ENCODE measurements around the gene FNDC4. TPM values are rescaled to one million over a fixed set of nuclear protein-coding genes. Genes with fewer than 3 reads are reported as not detected.
A peak's percentile ranks its signal among the peaks of the same experiment; 100 is the strongest.

FNDC4 gene
- total and polyA plus RNA-seq, 4 donors, result 11.4 to 165 (median 41.8) TPM

- TF ChIP-seq, protein P1, sequence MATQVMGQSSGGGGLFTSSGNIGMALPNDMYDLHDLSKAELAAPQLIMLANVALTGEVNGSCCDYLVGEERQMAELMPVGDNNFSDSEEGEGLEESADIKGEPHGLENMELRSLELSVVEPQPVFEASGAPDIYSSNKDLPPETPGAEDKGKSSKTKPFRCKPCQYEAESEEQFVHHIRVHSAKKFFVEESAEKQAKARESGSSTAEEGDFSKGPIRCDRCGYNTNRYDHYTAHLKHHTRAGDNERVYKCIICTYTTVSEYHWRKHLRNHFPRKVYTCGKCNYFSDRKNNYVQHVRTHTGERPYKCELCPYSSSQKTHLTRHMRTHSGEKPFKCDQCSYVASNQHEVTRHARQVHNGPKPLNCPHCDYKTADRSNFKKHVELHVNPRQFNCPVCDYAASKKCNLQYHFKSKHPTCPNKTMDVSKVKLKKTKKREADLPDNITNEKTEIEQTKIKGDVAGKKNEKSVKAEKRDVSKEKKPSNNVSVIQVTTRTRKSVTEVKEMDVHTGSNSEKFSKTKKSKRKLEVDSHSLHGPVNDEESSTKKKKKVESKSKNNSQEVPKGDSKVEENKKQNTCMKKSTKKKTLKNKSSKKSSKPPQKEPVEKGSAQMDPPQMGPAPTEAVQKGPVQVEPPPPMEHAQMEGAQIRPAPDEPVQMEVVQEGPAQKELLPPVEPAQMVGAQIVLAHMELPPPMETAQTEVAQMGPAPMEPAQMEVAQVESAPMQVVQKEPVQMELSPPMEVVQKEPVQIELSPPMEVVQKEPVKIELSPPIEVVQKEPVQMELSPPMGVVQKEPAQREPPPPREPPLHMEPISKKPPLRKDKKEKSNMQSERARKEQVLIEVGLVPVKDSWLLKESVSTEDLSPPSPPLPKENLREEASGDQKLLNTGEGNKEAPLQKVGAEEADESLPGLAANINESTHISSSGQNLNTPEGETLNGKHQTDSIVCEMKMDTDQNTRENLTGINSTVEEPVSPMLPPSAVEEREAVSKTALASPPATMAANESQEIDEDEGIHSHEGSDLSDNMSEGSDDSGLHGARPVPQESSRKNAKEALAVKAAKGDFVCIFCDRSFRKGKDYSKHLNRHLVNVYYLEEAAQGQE (IDR thresholded peaks at IDR 0.05), result no peak
- TF ChIP-seq TAF1 (conservative IDR thresholded peaks at IDR 0.05) (peak; percentile 66), NR2F2 (IDR thresholded peaks at IDR 0.05) (peak; percentile 75), RXRA (IDR thresholded peaks at IDR 0.05) (peak; percentile 85 to 86), FOXA1 (IDR thresholded peaks at IDR 0.05) (peak; percentile 26), GABPA (IDR thresholded peaks at IDR 0.05 in 1 of 2, conservative IDR thresholded peaks at IDR 0.05 in 1 of 2) (no peak), FOXA2 (IDR thresholded peaks at IDR 0.05) (peak; percentile 26)
- TF ChIP-seq, protein P2, sequence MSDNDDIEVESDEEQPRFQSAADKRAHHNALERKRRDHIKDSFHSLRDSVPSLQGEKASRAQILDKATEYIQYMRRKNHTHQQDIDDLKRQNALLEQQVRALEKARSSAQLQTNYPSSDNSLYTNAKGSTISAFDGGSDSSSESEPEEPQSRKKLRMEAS (IDR thresholded peaks at IDR 0.05), result no peak
These were observed 1.6 kb upstream of the FNDC4 start, which contains the start of gene GCKR (continued) for GRCh38 chr2:27496357-27497287.

DNA sequence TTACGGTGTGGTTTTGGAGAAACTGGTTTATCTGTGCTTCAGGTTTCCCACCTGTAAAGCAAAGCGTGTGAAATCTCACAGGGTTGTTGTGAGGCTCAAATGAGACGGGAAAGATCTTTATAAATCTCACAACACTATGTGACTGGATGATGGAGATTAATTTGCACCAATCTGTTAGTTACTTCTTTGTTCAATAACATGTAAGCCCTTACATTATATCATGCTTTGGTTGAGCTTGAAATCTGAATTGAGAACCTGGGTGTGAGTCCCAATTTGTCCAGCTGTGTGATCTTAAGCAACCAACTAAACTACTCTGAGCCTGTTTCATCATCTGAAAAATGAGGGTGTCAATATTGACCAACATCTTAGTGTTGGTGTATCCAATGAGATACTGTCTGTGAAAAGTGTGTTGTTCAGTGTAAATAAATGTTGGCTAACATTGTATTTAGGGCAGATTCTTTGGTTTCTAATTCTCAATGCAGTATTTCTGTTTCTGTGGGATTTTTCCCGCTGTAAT lies 898 bp upstream of the FNDC4 start:
- TF ChIP-seq HNF4A (conservative IDR thresholded peaks at IDR 0.05) (no peak), TAF1 (conservative IDR thresholded peaks at IDR 0.05) (no peak), GABPA (IDR thresholded peaks at IDR 0.05 in 1 of 2, conservative IDR thresholded peaks at IDR 0.05 in 1 of 2) (no peak), CTCF (IDR thresholded peaks at IDR 0.05; ENCODE audit: low read depth, low read length, missing input control) (no peak), RAD21 (IDR thresholded peaks at IDR 0.05) (no peak), YY1 (IDR thresholded peaks at IDR 0.05) (no peak), RXRA (IDR thresholded peaks at IDR 0.05) (no peak), ZBTB33 (IDR thresholded peaks at IDR 0.05) (peak; percentile 38), JUND (IDR thresholded peaks at IDR 0.05) (no peak), SP1 (IDR thresholded peaks at IDR 0.05) (no peak), EGR1 (IDR thresholded peaks at IDR 0.05; ENCODE audit: low read depth in 2 of 2) (no peak), HNF4G (IDR thresholded peaks at IDR 0.05) (peak; percentile 26), FOXA1 (IDR thresholded peaks at IDR 0.05) (peak; percentile 92), FOXA2 (IDR thresholded peaks at IDR 0.05) (peak; percentile 96), NR2F2 (IDR thresholded peaks at IDR 0.05) (no peak)
- TF ChIP-seq, protein P1 (IDR thresholded peaks at IDR 0.05), result no peak
- TF ChIP-seq, protein P3, sequence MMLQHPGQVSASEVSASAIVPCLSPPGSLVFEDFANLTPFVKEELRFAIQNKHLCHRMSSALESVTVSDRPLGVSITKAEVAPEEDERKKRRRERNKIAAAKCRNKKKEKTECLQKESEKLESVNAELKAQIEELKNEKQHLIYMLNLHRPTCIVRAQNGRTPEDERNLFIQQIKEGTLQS (IDR thresholded peaks at IDR 0.05), result peak; percentile 73
- TF ChIP-seq, protein P2 (IDR thresholded peaks at IDR 0.05), result no peak
- H3K9me3 ChIP-seq (ENCODE audit: control insufficient read depth in 4 of 4, low read length in 3 of 4), result no peaks in the 10 kb centered on the region
- H3K9ac ChIP-seq (ENCODE audit: low read depth in 1 of 2, low read length in 2 of 2), result peak overlapping the region; percentile 70 to 82
- no peak for DNase-seq (ENCODE audit: low spot score)
- H3K27me3 ChIP-seq (ENCODE audit: control insufficient read depth in 4 of 4, insufficient read depth in 4 of 4, low read length in 3 of 4), result no peaks in the 10 kb centered on the region
- H3K27ac ChIP-seq (ENCODE audit: low read depth in 1 of 2, low read length in 2 of 2), result peak overlapping the region; percentile 90 to 97
- H3K4me3 ChIP-seq (ENCODE audit: low read depth in 1 of 3, low read length in 3 of 3), result peak overlapping the region; percentile 78 to 92 (median 87)
- peaks cover 10 to 59% (median 35%) of the 10 kb centered on the region in 4 donors for H3K4me1 ChIP-seq (ENCODE audit: control insufficient read depth in 4 of 4, insufficient read depth in 4 of 4, low read length in 3 of 4)
- H3K36me3 ChIP-seq (ENCODE audit: control insufficient read depth in 4 of 4, insufficient read depth in 3 of 4, low read depth in 1 of 4, low read length in 3 of 4), result peaks cover 7 to 24% (median 12%) of the 10 kb centered on the region in 4 donors
- 36% methylated on average over 4 of the region's 4 CpGs for WGBS
